HG03135 (cell line): ENCODE measurements around the gene RAB11FIP4.
"Not testable (repeated sequence)": the region's sequence is repeated elsewhere in the genome, so short reads cannot be mapped to it uniquely, and the experiment has no call there.

Experiments
- ATAC-seq: cut with Tn5 transposase; IDR thresholded peaks from one replicate; pipeline ENCODE4 v1.9.1; 2021; ENCODE audit warnings: mild to moderate bottlenecking, moderate library complexity; ENCODE audit not compliant: unreplicated experiment

The RAB11FIP4 gene

DNA sequence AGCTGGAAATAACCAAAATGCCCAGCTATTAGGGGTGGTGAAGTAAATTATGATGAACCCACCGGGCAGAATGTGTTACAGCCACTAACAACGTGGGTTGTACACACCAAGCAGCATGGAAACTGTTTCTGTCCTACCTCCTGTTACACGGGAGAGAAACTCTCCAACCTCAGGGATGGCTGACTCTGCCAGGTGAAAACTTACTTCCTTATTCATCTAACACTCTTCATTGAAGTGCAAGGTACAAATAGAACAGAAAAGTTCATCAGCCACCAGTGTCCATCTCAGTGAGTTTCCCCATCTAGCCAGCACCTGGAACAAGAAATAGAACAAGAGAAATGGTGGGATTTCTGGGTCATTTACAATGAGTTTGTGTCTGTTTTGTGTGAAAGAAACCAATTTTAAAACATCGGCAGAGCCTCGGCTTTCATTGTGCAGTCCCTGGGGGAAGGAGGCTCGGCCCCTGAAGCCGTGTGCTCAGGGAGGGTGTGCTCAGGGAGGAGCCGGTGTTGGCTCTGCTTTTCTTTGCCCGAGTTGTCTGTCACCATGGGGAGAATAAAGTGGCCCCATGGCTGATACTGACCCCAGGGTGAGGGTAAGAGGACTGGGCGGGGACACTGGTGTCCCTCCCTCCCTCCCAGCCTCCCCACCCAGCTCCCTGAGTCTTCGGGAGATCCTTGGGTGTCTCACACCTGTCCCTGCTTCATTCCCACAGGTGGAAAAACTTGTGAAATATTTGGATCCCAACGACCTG lies 39.8 kb downstream of the RAB11FIP4 start:
- ATAC-seq = no peak

DNA sequence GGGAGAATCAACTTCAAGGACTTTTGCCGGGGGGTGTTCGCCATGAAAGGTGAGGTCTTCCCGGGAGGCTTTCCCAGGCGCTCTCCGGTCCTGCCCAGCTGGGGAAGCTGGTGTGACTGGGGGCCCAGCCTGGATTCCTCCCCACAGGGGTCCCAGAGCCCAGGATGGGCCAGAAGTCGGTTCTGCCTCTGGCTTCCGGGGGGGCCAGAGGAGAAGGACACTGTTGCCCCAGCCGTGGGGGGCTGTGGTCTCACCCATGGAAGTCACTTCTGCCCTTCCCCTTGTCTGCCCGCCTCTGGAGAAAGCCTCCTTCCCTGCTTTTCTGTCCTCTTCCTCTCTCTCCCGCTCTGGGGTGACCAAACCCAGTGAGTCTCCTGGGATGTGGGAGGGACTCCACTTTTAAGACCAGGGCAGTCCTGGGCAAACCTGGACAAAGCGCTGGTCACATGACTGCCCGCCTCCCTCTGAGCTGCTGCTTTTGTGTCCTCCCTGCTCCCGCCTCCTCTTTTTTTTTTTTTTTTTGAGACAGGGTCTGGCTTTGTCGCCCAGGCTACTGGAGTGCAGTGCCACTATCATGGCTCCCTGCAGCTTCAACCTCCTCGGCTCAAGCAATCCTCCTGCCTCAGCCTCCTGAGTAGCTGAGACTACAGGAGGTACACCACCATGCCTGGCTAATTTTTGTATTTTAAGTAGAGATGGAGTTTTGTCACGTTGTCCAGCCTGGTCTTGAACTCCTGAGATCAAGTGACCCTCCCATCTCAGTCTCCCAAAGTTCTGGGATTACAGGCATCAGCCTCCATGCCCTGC lies 40.6 kb downstream of the RAB11FIP4 start:
- no peak for ATAC-seq

DNA sequence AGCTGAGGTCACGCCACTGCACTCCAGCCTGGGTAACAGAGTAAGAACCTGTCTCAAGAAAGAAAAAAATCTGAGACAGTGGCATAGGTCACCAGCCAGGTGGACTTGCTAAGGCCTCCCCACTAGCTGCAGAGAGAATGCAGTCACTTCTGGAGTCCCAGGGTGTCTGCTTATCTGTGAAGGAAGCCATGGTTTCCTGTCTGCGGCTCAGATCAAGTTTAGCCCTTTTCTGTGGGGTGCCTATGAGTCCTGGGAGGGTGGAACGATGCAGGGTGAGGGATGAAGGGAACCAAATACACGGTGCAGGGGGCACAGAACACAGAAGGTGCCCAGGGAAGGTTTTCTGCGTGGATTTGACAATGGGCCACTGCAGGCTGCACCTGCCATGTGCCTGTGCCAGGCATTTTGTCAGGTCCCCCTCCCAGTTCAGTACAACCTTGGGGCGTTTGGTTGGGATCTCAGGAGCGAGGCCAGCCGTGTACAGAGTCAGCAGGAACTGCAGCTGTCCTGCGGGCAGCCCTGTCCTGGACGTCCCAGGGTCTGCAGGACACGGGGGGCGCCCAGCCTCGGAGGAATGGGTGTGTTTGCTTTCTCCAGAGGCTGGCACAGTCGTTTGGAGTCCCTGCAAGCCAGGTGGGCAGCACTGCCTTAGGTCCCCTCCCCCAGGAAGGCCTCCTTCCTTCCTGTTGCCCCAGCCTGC lies 41.8 kb downstream of the RAB11FIP4 start:
- no peak for ATAC-seq

- no peak for ATAC-seq
Measured at GRCh38 chr17:31433811-31434726, 42.6 kb downstream of the RAB11FIP4 start.

DNA sequence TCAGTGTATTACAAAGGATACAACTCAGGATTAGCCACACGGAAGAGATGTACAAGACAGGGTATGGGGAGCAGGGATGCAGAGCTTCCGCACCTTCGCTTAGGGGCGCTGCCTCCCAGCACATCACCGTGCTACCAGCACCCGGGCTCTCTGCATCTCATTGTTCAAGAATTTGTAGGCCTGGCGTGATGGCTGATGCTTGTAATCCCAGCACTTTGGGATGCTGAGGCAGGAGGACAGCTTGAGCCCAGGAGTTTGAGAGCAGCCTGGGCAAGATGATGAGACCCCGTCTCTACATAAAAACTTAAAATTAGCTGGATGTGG lies 43.2 kb downstream of the RAB11FIP4 start:
- no peak for ATAC-seq

GRCh38 chr17:31435581-31435980 lies 44.1 kb downstream of the RAB11FIP4 start:
- no peak for ATAC-seq

DNA sequence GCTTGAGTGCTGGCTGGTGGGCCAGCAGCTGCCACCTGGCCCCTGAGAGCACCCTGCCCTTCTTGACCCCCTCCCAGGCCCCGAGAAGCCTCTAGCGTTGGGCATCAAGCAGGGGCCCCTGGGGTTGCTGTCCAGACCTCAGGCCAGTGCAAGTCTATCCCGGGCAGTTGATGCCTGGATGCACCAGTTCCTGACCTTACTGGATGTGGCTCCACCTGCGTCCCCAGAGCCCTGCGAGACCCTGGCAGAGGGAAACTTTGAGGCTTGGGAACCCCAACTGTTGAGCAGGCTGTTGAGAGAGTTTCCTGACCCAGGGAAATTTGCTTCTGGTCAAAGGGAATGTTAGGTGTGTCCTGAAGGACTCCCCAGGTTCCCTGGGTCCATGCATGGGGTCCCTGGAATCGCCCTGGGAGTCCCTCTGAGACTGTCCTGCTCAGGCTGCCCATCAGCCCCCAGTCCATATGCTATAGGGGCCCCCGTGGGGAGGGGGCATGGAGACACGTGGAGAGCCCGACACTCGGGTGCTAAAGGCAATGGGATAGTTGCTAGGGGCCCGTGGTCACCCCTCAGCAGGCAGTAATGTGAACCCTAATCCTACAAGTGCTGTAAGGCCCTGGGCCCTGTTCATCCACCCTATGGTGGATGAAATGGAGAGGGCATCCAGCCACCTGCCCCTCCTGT lies 46.4 kb downstream of the RAB11FIP4 start:
- ATAC-seq = no peak

DNA sequence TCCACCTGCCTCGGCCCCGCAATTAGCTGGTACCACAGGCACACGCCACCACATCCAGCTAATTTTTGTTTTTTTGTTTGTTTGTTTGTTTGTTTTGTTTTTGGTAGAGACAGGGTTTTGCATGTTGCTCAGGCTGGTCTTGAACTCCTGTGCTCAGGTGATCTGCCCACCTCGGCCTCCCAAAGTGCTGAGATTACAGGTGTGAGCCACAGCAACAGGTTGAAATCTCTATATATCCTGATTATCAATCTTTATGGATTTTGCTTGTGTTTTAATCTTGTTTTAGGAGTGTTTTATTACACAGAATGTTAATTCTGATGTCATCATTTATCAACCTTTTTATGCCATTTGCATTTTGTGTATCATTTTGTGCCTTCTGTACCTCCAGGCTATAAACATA lies 48.2 kb downstream of the RAB11FIP4 start:
- ATAC-seq = no peak

- ATAC-seq = no peak
Measured at GRCh38 chr17:31442276-31442675, 50.8 kb downstream of the RAB11FIP4 start.

DNA sequence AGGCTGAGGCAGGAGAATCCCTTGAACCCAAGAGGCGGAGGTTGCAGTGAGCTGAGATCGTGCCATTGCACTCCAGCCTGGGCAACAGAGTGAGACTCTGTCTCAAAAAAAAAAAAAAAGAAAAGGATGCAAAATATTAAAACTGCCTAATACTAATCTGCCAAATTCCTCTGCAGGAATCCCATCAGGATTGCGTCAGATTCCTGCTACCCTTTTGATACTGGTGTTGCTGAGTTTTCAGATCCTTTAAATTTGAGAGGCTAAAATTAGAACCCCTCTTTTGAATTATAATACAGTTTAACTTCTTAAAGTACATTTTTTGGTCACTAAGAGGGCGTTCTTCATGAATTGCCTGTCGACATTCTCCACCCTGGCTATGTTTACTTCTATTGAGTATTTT lies 51.4 kb downstream of the RAB11FIP4 start:
- ATAC-seq = not testable (repeated sequence)

DNA sequence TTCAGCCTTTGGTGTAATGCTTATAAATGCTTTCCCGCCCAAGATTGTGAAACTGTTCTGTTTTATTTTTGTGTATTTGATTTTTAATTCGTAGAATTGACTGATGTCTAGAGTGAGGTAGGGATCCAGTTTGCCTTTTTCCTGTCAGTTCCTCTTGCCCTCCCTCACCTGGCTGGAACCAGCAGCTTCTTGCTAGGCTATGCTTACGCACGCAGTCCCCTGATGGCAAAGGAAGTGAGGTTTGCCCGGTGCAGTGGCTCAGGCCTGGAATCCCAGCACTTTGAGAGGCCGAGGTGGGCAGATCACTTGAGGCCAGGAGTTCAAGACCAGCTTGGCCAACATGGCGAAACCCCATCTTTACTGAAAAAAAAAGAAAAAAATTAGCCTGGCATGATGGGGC lies 51.9 kb downstream of the RAB11FIP4 start:
- no peak for ATAC-seq

- ATAC-seq = no peak
Measured at GRCh38 chr17:31444026-31444425, 52.6 kb downstream of the RAB11FIP4 start.

GRCh38 chr17:31446195-31446967 lies 54.9 kb downstream of the RAB11FIP4 start:
- ATAC-seq = no peak

GRCh38 chr17:31448467-31449077 lies 57.1 kb downstream of the RAB11FIP4 start:
- no peak for ATAC-seq

DNA sequence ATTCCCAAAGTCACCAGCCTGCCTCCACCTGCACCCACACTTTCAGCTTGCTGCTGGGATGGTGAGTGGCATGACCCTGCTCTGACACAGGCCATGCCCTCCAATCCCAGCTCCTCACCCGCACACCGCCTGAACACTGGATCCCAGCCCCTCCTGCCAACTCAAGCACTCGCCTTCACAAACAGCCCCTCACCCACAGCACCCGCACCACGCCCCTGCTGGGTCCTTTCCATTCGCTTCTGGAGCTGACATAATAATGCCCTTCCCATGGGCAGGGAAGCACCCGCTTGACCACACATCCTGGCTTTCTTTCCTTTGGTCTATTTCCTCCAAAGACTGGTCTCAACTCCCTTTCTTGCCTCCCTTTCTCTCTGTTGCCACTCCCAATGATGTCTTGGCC lies 57.6 kb downstream of the RAB11FIP4 start:
- no peak for ATAC-seq

DNA sequence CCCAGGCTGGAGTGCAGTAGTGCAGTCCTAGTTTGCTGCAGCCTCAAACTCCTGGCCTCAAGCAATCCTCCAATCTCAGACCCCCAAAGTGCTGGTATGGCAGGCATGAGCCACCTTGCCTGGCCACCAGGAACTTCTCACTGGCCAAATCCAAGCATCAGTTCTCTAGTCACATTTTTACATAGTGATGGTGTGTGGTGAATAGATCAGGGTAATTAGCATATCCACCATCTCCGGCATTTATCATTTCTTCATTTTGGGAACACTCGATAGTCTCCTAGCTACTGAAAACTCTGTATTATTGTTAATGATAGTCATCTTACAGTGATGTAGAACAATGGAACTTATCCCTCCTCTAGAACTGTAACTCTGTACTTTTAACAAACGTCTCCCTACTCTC lies 58.3 kb downstream of the RAB11FIP4 start:
- no peak for ATAC-seq

GRCh38 chr17:31452101-31452500 lies 60.6 kb downstream of the RAB11FIP4 start:
- no peak for ATAC-seq

GRCh38 chr17:31452561-31453110 lies 61.2 kb downstream of the RAB11FIP4 start:
- ATAC-seq = no peak

GRCh38 chr17:31453896-31454295 lies 62.4 kb downstream of the RAB11FIP4 start:
- no peak for ATAC-seq
